Stomach (tissue), 4 donors: ENCODE measurements around the gene CACNA1I.

Experiments
- CTCF ChIP-seq, 7 experiments: fragments of 450-650 bp in 4 of 7; fragments of 200-600 bp in 3 of 7; sonication (generic) in 3 of 7; IDR thresholded peaks; one replicate each; pipeline ENCODE4 v1.5.1; 2016 to 2019; ENCODE audit warnings: antibody characterized with exemption in 7 of 7, control low read depth in 2 of 7, mild to moderate bottlenecking in 1 of 7
- EP300 ChIP-seq: sonication (generic); formaldehyde crosslinking; IDR thresholded peaks from one replicate; pipeline ENCODE4 v1.6.1; 2017; ENCODE audit warnings: antibody characterized with exemption
- POLR2A ChIP-seq, 4 donors: fragments of 450-650 bp; IDR thresholded peaks; one replicate each; pipeline ENCODE4 v1.6.1; 2016; ENCODE audit warnings: antibody characterized with exemption in 4 of 4, control low read depth in 2 of 4, mild to moderate bottlenecking in 1 of 4, moderate library complexity in 1 of 4
- POLR2AphosphoS5 ChIP-seq, 3 donors: sonication (generic); formaldehyde crosslinking; IDR thresholded peaks; one replicate each; pipeline ENCODE4 v1.6.1; 2016; ENCODE audit warnings: antibody characterized with exemption in 3 of 3

GRCh38 chr22:39627208-39627607 is 56.7 kb downstream of the CACNA1I start:
- TF ChIP-seq CTCF (IDR thresholded peaks at IDR 0.05): no peak
- TF ChIP-seq POLR2A (IDR thresholded peaks at IDR 0.05): no peak
- TF ChIP-seq POLR2AphosphoS5 (IDR thresholded peaks at IDR 0.05): no peak
- no peak for TF ChIP-seq EP300
